ENCODE data around the gene RAB23. TPM values are rescaled to one million over a fixed set of nuclear protein-coding genes. Genes with fewer than 3 reads are reported as not detected.

The RAB23 gene
- total RNA-seq, 1 donor from 2014 or later = 8.1 TPM

DNA sequence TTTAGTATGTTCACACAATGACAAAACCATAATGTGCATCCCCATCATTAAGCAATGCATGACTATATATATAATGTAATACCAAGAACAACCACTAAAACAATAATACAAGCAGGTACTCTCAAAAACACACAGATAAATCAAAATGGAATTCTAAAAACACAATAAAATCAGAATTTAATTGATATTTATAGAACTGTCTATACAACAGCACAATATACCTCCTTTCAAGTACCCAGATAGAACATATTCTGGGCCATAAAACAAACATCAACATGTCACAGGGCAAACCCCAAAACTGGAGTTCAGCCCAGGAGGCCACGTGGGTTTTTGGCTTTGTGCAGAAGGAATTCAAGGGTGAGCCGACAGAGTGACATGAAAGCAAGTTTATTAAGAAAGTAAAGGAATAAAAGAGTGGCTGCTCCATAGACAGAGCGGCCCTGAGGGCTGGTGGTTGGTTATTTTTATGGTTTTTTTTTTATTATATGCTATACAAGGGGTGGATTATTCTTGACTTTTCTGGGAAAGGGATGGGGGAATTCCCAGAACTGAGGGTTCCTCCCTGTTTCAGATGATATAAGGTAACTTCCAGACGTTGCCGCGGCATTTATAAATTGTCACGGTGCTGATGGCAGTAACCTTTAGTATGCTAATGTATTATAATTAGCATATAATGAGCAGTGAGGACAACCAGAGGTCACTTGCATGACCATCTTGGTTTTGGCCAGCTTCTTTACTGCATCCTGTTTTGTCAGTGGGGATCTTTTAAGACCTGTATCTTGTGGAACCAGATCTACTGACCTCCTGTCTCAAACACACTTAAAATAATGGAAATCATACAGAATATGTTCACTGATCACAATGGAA, 5.6 kb downstream of the RAB23 start:
- Mint-ChIP-seq H3K27ac (ENCODE audit: unreplicated experiment) (no peak overlapping the region), H3K36me3 (ENCODE audit: low read depth, unreplicated experiment) (no peaks in the 10 kb centered on the region), H3K4me3 (ENCODE audit: unreplicated experiment) (no peak overlapping the region), H3K27me3 (ENCODE audit: unreplicated experiment) (no peaks in the 10 kb centered on the region), H3K9me3 (ENCODE audit: unreplicated experiment) (no peaks in the 10 kb centered on the region), H3K4me1 (ENCODE audit: unreplicated experiment) (peaks cover 14% of the 10 kb centered on the region)
- DNase-seq (ENCODE audit: low spot score) = no peak
- TF ChIP-seq, protein P1, sequence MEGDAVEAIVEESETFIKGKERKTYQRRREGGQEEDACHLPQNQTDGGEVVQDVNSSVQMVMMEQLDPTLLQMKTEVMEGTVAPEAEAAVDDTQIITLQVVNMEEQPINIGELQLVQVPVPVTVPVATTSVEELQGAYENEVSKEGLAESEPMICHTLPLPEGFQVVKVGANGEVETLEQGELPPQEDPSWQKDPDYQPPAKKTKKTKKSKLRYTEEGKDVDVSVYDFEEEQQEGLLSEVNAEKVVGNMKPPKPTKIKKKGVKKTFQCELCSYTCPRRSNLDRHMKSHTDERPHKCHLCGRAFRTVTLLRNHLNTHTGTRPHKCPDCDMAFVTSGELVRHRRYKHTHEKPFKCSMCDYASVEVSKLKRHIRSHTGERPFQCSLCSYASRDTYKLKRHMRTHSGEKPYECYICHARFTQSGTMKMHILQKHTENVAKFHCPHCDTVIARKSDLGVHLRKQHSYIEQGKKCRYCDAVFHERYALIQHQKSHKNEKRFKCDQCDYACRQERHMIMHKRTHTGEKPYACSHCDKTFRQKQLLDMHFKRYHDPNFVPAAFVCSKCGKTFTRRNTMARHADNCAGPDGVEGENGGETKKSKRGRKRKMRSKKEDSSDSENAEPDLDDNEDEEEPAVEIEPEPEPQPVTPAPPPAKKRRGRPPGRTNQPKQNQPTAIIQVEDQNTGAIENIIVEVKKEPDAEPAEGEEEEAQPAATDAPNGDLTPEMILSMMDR (IDR thresholded peaks at IDR 0.05; ENCODE audit: unreplicated experiment) = peak; percentile 51

DNA sequence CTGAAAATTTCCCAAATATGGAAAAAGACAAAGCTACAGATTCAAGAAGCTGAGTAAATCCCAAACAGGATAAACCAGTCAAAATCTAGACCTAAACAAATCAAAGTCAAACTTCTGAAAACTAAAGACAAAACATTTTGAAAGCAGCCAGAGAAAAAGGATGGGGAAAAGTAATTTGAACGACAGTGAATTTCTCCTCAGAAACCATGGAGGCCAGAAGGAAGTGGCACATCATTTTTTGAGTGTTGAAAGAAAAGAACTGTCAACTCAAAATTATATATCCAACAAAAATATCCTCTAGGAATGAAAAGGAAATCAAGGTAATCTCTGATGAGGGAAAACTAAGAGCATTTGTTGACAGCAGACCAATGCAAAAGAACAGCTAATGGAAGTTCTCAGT, 6.8 kb downstream of the RAB23 start:
- H3K36me3 Mint-ChIP-seq (ENCODE audit: low read depth, unreplicated experiment) = no peaks in the 10 kb centered on the region
- DNase-seq (ENCODE audit: low spot score) = no peak

DNA sequence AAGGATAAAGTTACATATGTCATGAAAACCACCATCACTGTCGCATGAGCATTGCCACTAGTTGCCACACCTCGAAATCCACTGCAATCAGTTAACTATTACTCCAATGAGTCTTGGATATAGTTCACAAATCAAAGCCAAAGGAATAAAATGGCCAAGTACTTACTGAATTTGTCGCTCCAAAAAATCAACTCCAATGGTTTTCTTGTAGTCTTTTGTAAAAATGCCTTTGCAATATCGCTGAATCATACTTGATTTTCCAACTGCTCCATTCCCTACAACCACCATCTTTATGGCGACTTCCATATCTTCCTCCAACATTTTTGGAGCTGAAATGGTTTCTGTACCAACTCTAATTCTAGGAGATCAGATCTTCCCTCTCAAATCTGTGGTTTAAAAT, 12.0 kb downstream of the RAB23 start:
- Mint-ChIP-seq H3K4me3 (ENCODE audit: unreplicated experiment) (no peak overlapping the region), H3K4me1 (ENCODE audit: unreplicated experiment) (peaks cover 15% of the 10 kb centered on the region), H3K27ac (ENCODE audit: unreplicated experiment) (no peak overlapping the region), H3K27me3 (ENCODE audit: unreplicated experiment) (no peaks in the 10 kb centered on the region), H3K9me3 (ENCODE audit: unreplicated experiment) (no peaks in the 10 kb centered on the region), H3K36me3 (ENCODE audit: low read depth, unreplicated experiment) (no peaks in the 10 kb centered on the region)
- TF ChIP-seq, protein P1 (IDR thresholded peaks at IDR 0.05; ENCODE audit: unreplicated experiment) = no peak
- DNase-seq (ENCODE audit: low spot score) = no peak

More for the DNA sequence above, 6.8 kb downstream of the RAB23 start:
- Mint-ChIP-seq H3K27ac (ENCODE audit: unreplicated experiment) (no peak overlapping the region), H3K4me1 (ENCODE audit: unreplicated experiment) (peaks cover 14% of the 10 kb centered on the region), H3K27me3 (ENCODE audit: unreplicated experiment) (no peaks in the 10 kb centered on the region), H3K4me3 (ENCODE audit: unreplicated experiment) (no peak overlapping the region), H3K9me3 (ENCODE audit: unreplicated experiment) (no peaks in the 10 kb centered on the region)
- TF ChIP-seq, protein P1 (IDR thresholded peaks at IDR 0.05; ENCODE audit: unreplicated experiment) = no peak

DNA sequence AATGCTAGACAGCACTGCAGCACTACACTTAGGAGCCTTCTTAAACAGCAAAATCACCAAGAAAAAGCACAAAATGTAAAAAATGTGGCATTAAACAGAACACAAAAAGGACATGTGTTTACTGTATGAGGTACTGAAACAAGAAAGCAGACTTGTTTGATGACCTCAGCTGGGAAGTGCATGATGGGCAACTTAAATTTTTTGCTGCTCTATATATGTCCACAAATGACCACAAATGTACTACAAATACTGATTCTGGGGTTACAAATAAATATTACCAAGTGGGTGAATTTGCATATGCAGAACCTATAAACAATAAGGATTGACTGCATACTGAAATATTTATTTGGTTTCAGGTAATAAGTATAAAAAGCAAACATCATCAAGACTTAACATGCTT, 13.1 kb downstream of the RAB23 start:
- H3K27me3 Mint-ChIP-seq (ENCODE audit: unreplicated experiment) = no peaks in the 10 kb centered on the region
- no peak overlapping the region for H3K27ac Mint-ChIP-seq (ENCODE audit: unreplicated experiment)
- no peak overlapping the region for H3K4me3 Mint-ChIP-seq (ENCODE audit: unreplicated experiment)
- H3K9me3 Mint-ChIP-seq (ENCODE audit: unreplicated experiment) = no peaks in the 10 kb centered on the region
- no peaks in the 10 kb centered on the region for H3K36me3 Mint-ChIP-seq (ENCODE audit: low read depth, unreplicated experiment)
- no peak for DNase-seq (ENCODE audit: low spot score)
- peaks cover 5% of the 10 kb centered on the region for H3K4me1 Mint-ChIP-seq (ENCODE audit: unreplicated experiment)
- TF ChIP-seq, protein P1 (IDR thresholded peaks at IDR 0.05; ENCODE audit: unreplicated experiment) = no peak

DNA sequence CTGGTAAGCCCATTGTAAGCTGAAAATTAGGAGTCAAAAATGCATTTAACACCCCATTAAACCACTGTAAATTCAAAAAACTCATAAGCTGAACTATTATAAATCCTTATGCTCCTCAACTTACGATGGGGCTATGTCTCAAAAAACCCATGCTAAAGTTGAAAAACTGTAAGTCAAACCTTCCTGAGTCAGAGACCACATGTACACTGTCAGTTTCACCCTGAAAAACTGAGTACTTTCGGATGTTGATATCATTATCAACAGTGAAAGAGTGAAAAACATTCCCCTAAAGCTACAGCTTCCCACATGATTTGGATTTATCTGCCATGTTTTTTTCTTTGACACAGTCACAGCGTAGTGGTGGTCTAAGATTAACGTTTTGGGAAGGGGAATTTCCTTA, 14.2 kb downstream of the RAB23 start:
- Mint-ChIP-seq H3K27ac (ENCODE audit: unreplicated experiment) (no peak overlapping the region), H3K36me3 (ENCODE audit: low read depth, unreplicated experiment) (no peaks in the 10 kb centered on the region), H3K4me3 (ENCODE audit: unreplicated experiment) (no peak overlapping the region), H3K27me3 (ENCODE audit: unreplicated experiment) (no peaks in the 10 kb centered on the region), H3K9me3 (ENCODE audit: unreplicated experiment) (no peaks in the 10 kb centered on the region), H3K4me1 (ENCODE audit: unreplicated experiment) (peaks cover 4% of the 10 kb centered on the region)
- DNase-seq (ENCODE audit: low spot score) = no peak
- TF ChIP-seq, protein P1 (IDR thresholded peaks at IDR 0.05; ENCODE audit: unreplicated experiment) = no peak
